ENCODE measurements around the gene RTTN. TPM values are rescaled to one million over a fixed set of nuclear protein-coding genes. Genes with fewer than 3 reads are reported as not detected.
A peak's percentile ranks its signal among the peaks of the same experiment; 100 is the strongest.
"Not testable (repeated sequence)": the region's sequence is repeated elsewhere in the genome, so short reads cannot be mapped to it uniquely, and the experiment has no call there.

RTTN gene, protein sequence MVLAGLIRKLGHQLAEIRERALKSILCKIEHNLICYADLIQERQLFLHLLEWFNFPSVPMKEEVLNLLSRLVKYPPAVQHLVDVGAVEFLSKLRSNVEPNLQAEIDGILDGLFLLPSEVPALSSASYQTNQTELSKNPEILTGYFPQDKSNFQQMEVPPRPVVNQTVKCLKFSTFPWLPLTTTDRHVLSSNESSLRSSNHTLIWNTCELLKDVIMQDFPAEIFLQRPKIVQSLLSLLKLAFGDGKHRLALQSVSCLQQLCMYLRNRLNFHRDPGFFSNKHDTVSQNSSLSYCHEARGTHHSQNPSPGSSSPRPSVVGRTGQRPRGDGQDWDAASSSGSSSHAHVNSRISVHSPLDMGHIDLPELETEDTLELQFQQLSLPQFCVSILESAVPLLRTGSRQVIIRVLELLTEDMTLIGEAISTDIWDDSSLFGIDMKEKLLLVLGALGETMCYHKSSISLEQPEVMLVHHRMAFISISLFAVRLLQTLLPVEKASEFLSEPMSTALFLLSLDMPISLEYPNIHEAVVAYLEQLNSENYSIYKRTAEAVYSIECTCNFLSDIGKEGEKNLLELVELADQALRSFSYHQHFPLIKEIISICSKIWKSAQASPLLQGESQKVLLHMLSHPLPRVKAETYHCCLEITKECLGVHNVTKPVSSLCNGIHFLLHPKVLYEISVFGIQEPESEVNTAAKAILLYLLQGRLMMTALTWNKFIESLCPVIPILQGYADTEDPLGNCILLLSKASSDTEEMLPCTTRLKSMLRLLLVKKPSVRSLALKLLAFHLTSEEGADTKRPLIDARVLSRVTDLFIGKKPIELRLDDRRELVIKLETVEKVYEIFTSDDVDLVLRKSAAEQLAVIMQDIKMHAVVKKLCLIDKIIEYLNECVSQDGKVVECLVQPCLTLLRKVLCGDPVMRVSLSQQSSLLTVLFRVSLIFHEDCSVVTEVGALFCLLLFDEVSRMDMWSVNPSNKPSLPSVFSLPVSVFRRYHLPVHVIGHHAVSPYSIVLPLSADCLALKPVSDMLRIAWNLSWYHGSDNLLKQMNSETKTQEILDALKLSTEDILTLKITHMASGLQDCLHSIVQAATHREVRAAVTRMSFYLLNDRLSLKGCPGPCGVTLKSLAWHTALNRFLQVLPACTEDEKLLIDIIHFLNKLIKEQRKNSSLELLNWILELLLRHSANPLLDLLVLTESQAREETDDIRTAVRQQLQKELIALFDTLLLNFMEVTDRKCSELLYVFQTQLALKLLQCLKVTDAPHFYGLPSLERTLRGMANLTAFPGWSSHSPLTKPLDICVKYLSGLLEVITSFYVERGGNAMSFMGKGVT (N-terminal part only)
- 10 to 100 TPM; 24.2 to 28.6 TPM for total RNA-seq

DNA sequence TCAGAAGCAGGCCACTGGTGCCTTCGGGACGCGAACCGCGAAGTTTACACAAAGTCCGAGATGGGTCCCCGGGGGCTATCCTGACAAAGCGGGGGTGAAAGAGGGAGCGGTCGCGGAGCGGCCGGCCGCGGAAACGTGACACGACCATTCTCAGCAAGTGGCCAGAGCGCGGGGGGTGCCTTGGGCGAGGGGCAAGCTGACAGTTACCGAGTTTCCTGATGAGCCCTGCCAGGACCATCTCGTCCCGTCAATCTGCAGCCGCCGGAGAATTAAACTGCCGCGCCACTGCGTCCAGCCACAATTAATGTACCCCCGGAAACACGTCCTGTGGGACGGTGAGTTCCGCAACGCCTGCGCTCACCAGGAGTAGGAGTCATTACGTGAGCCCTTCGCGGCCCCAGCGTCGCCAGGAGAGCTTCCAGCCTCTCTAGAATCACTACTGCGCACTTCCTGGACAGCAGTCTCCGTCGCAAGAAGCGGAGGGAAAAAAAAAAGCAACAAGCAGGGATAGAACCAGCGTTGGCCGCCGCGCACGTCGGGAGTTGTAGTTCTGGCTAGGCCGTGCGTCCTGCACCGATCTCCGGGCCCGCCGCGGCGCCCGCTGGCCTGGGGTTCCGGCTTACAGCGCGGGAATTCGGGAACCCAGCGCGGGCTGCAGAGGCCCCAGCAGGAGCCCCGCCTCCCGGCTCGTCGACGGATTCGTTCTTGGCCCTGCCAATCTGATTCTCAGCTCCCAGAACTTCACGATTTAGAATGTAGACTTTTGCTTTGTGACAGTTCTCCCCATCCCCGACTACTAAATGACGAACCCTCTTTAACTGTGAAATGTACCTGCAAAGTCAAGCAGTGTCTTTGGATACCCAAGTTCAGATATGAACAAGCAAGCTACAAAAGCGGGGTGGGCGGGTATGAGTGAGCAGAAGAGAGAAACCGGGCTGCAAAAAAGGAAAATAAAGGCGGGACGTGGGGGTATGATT is at the start of gene RTTN:
Gene RTTN, minus strand, starts transcription at position 267 of the 977 bp plus-strand sequence. Its CDS starts 29 bp downstream, at position 238.
- CTCF ChIA-PET: interaction anchor here (0.6 to 1.2 kb wide), 4 partner anchors 13 to 109 kb away, joined by 3 to 4 read pairs (median 4); no protein-coding TSS in a partner anchor
- Mint-ChIP-seq H3K27ac (peak within 1 kb of the TSS; percentile 99), H3K9me3 (no peaks in the 10 kb centered on the region), H3K4me3 (peak within 1 kb of the TSS; percentile 95), H3K27me3 (peaks cover 6% of the 10 kb centered on the region), H3K36me3 (ENCODE audit: low read depth) (peaks cover 7% of the 10 kb centered on the region), H3K4me1 (peaks cover 37% of the 10 kb centered on the region)
- DNase-seq: peak; percentile 91
- POLR2A ChIA-PET: no interaction called here

DNA sequence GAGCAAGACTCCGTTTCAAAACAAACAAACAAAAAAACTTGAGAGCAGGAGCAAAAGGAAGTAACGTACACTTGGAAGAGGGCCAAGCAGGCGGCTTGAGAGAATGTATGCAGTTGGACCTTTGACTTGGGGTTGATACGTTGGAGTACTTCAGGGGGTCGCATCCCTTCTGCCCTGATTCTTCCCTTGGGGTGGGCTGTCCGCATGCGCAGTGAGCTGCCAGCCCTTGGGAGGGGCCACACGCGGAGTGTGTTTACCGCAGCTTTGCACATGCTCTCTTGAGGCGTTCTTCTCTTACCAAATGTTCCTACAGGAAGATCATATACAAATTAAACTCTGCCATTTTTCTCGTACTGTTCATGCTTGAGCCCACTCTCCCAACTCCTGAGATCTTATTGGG is 45.3 kb upstream of the RTTN start:
- Mint-ChIP-seq H3K9me3 (no peaks in the 10 kb centered on the region), H3K27ac (no peak overlapping the region), H3K36me3 (ENCODE audit: low read depth) (no peaks in the 10 kb centered on the region), H3K27me3 (peaks cover 12% of the 10 kb centered on the region), H3K4me3 (no peak overlapping the region), H3K4me1 (no peaks in the 10 kb centered on the region)
- no peak for DNase-seq
- ChIA-PET CTCF (no interaction called here), POLR2A (no interaction called here)

DNA sequence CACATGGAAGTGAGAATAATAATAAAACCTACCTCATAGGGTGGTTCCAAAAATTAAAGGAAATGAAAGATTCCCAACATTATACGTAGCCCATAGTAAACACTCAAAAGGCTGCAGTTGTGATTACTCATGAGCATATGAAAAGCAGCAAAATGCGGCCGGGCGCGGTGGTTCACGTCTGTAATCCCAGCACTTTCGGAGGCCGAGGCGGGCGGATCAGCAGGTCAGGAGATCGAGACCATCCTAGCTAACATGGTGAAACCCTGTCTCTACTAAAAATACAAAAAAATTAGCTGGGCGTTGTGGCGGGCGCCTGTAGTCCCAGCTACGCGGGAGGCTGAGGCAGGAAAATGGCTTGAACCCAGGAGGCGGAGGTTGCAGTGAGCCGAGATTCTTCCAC is 44.4 kb upstream of the RTTN start:
- not testable (repeated sequence) for H3K4me3 Mint-ChIP-seq

DNA sequence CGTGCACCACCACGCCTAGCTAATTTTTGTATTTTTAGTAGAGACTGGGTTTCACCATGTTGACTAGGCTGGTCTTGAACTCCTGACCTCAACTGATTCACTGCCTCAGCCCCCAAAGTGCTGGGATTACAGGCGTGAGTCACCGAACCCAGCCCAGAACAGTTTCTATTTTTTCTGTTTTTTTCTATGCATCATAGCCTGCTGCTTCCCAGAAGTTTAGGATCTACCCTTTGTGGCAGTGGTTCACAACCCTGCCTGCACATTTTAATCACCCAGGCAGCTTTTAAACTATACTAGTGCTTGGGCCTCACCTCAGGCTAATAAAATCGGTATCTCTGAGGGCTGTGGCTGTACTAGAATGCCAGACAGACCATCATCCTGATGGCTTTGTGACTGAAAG is 43.6 kb upstream of the RTTN start:
- H3K4me3 Mint-ChIP-seq: no peak overlapping the region
- H3K4me1 Mint-ChIP-seq: no peaks in the 10 kb centered on the region
- peaks cover 9% of the 10 kb centered on the region for H3K27me3 Mint-ChIP-seq
- no peaks in the 10 kb centered on the region for H3K9me3 Mint-ChIP-seq
- no peaks in the 10 kb centered on the region for H3K36me3 Mint-ChIP-seq (ENCODE audit: low read depth)
- CTCF ChIA-PET: interaction anchor here (0.6 kb wide), 1 partner anchor 70 kb away, joined by 3 read pairs; no protein-coding TSS in a partner anchor
- POLR2A ChIA-PET: no interaction called here
- DNase-seq: no peak
- H3K27ac Mint-ChIP-seq: no peak overlapping the region

More for the DNA sequence above, 44.4 kb upstream of the RTTN start:
- H3K9me3 Mint-ChIP-seq; DNase-seq; H3K27ac Mint-ChIP-seq; H3K36me3 Mint-ChIP-seq (ENCODE audit: low read depth); H3K4me1 Mint-ChIP-seq; CTCF ChIA-PET; POLR2A ChIA-PET: not testable (repeated sequence)
- H3K27me3 Mint-ChIP-seq: peaks cover 11% of the 10 kb centered on the region

DNA sequence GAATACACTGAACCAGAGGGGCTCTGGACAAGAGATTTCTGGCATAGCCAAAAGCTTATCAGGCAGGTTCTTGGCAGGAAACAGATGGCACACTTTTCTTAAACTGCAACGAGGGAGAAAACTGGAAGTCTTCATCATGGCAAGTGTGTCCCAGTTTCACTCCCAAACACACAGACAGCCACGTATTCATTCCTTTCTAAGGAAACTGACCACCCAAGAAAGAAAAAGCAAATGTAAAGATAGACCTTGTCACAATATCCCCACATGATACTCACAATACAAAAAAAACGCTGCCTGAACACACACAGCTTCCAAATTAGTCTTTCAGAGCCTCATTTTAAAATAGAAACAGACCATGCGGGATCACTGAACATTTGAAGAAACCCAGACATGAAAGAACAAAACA is 40.6 kb upstream of the RTTN start:
- peaks cover 12% of the 10 kb centered on the region for H3K27me3 Mint-ChIP-seq
- no peaks in the 10 kb centered on the region for H3K4me1 Mint-ChIP-seq
- no peak overlapping the region for H3K4me3 Mint-ChIP-seq

DNA sequence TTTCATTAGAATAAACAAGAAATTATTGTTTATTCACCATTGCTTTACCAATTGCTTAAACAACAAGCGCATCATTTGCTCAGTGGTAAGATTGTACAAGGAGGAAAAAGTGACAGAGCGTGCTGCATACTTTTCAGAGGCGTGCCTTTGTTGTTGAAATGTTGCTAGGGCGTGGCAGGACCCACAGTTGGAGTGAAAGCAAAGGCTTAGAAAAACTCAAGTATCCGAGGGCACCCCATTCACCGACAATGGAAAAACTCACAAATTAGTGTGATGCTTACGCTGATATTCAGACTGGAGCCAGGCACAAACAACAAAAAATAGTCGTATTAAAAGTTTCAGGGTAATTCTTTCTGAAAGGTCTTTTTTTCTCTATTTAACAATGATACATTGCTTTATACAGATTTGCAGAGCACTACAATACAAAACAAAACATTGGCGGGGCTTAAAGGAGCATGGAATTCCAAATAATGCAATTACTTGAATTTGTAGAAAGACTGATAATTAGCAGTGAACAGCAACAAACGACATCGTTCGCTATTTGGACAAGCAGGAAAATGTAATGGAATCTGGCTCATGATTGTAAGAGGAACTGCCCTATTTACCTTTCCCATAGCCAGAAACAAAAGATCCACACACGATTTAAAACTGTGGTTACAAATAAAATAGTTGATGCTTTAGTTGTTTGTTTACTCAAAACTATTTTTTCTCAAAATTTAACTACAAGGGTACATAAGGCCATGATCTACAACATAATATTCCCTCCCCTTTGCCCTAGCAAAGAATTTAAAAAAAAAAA is 37.8 kb upstream of the RTTN start:
- H3K36me3 Mint-ChIP-seq (ENCODE audit: low read depth): no peaks in the 10 kb centered on the region

More for the DNA sequence above, 40.6 kb upstream of the RTTN start:
- no peak overlapping the region for H3K27ac Mint-ChIP-seq
- ChIA-PET POLR2A (no interaction called here), CTCF (no interaction called here)
- H3K36me3 Mint-ChIP-seq (ENCODE audit: low read depth): no peaks in the 10 kb centered on the region
- no peaks in the 10 kb centered on the region for H3K9me3 Mint-ChIP-seq
- no peak for DNase-seq

DNA sequence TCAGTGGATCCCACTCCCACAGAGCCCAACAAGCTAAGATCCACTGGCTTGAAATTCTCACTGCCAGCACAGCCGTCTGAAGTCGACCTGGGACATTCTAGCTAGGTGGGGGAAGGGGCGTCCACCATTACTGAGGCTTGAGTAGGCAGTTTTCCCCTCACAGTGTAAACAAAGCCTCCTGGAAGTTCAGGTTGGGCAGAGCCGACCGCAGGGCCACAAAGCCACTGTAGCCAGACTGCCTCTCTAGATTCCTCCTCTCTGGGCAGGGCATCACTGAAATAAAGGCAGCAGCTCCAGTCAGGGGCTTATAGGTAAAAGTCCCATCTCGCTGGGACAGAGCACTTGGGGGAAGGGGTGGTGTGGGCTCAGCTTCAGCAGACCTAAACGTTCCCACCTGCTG is 31.4 kb upstream of the RTTN start:
- H3K27ac Mint-ChIP-seq; H3K4me1 Mint-ChIP-seq; POLR2A ChIA-PET; H3K9me3 Mint-ChIP-seq; DNase-seq; H3K36me3 Mint-ChIP-seq (ENCODE audit: low read depth); H3K4me3 Mint-ChIP-seq; CTCF ChIA-PET: not testable (repeated sequence)
- peaks cover 11% of the 10 kb centered on the region for H3K27me3 Mint-ChIP-seq

More for the DNA sequence above, 37.8 kb upstream of the RTTN start:
- no peak overlapping the region for H3K4me3 Mint-ChIP-seq
- ChIA-PET POLR2A (no interaction called here), CTCF (no interaction called here)
- H3K27ac Mint-ChIP-seq: no peak overlapping the region
- no peaks in the 10 kb centered on the region for H3K4me1 Mint-ChIP-seq
- no peak for DNase-seq
- H3K9me3 Mint-ChIP-seq: no peaks in the 10 kb centered on the region
- H3K27me3 Mint-ChIP-seq: peaks cover 18% of the 10 kb centered on the region

DNA sequence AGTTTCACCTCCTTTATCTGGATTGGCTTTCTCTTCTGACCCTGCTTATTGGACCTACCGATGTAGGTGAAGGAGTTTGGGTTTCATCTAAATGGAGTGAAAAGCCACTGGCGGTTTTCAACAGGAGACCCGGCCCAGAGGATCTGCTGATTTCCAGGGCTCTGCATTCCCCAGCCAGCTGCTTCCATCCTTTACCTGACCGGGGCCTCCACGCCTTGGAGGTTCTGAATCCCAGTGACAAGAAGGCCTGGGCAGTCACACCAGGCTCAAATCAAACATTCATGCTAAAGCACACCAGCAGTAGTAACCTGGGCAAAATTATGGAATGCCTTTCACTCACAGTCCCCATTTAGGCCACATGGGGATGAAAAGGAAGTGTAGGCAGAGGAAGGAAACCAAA is 30.0 kb upstream of the RTTN start:
- no peaks in the 10 kb centered on the region for H3K4me1 Mint-ChIP-seq
- DNase-seq: no peak
- no peak overlapping the region for H3K4me3 Mint-ChIP-seq
- H3K27ac Mint-ChIP-seq: no peak overlapping the region
- ChIA-PET POLR2A (no interaction called here), CTCF (no interaction called here)
- H3K27me3 Mint-ChIP-seq: peaks cover 9% of the 10 kb centered on the region
- no peaks in the 10 kb centered on the region for H3K36me3 Mint-ChIP-seq (ENCODE audit: low read depth)
- no peaks in the 10 kb centered on the region for H3K9me3 Mint-ChIP-seq

DNA sequence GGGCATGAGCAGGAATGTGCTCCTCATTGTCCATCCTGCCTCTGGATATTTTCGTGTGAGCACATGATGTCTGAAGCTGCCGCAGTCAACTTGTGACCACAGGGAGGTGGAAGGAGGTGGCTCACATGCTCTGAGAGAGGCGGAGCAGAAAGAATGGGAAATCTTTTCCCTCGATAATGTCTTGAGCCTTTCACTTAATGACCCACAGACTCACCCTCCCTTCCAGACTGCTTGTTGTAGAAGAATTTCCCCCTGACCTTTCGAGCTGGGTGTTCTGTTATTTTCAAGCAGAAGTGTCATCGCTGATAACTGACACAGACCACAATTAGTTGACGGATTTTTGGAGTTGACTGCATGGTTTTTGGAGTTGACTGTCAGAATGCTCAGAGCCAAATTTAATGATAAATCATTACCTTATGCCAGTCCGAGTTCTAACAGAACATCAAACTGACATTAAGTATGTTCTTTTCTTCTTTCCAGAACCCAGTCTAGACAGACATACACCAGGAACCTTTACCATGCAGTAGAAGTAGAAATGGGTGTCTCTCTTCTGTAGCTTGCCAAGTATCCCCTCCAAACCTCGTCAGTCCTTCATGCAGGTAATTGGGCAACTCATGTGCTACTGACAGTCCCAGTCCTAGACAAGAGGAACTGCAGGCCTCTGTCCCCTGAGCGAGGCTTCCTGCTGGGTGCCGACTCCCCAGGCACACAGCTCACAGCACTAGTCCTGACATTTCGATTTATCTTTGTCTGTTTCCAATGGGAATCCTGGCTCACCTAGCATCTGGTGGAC is 29.4 kb upstream of the RTTN start:
- no peaks in the 10 kb centered on the region for H3K36me3 Mint-ChIP-seq (ENCODE audit: low read depth)
- DNase-seq: no peak
- H3K9me3 Mint-ChIP-seq: no peaks in the 10 kb centered on the region
- ChIA-PET CTCF (no interaction called here), POLR2A (no interaction called here)
- H3K27ac Mint-ChIP-seq: no peak overlapping the region
- no peaks in the 10 kb centered on the region for H3K4me1 Mint-ChIP-seq
- peaks cover 7% of the 10 kb centered on the region for H3K27me3 Mint-ChIP-seq
- H3K4me3 Mint-ChIP-seq: no peak overlapping the region

DNA sequence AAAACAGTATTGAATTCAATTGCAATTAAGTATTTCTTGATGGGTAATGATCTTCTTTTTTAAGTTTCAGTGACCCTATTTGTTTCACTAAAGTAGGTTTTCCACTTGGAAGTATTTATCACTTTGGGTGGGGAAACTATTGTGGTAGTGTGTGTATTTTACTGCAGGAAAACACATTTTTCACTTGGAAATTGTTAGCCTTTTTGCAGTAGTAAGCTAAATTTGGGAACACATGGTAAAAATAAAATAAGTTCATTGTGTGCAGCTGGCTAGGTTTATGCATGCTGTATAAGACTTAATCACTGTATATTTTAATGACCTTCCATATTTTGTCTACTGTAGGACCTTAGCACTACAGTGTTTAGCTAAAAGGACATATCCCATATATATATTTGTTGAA is 28.5 kb upstream of the RTTN start:
- no peak overlapping the region for H3K27ac Mint-ChIP-seq
- CTCF ChIA-PET: no interaction called here
- POLR2A ChIA-PET: no interaction called here
- H3K4me1 Mint-ChIP-seq: no peaks in the 10 kb centered on the region
- no peaks in the 10 kb centered on the region for H3K9me3 Mint-ChIP-seq
- no peaks in the 10 kb centered on the region for H3K36me3 Mint-ChIP-seq (ENCODE audit: low read depth)
- no peak for DNase-seq
- peaks cover 2% of the 10 kb centered on the region for H3K27me3 Mint-ChIP-seq
- H3K4me3 Mint-ChIP-seq: no peak overlapping the region

DNA sequence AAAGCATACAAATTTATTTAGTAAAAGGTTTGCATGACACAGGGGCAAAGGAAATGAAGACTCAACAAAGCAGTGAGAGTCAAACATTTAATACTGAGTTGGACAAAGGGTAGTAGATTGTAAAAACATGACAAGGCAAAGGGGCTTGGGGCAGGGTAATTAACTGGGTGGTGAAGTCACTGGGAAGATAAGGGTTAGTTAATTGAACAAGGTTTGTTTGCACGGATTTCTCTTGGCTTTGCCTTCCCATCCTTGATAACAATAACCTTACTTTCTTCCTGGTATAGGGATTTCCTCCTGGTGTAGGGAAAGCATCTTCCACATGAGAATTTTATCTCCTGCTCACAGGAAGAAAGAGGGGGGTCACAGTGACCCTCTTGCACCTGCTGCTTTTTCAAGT is 26.8 kb upstream of the RTTN start:
- ChIA-PET CTCF (no interaction called here), POLR2A (no interaction called here)
- Mint-ChIP-seq H3K4me1 (no peaks in the 10 kb centered on the region), H3K27ac (no peak overlapping the region), H3K9me3 (peaks cover 10% of the 10 kb centered on the region), H3K36me3 (ENCODE audit: low read depth) (no peaks in the 10 kb centered on the region), H3K27me3 (peaks cover 4% of the 10 kb centered on the region), H3K4me3 (no peak overlapping the region)
- no peak for DNase-seq
